ENCODE results near the gene LRRN4CL. TPM values are rescaled to one million over a fixed set of nuclear protein-coding genes. Genes with fewer than 3 reads are reported as not detected.
A peak's percentile ranks its signal among the peaks of the same experiment; 100 is the strongest.
"Not testable (repeated sequence)": the region's sequence is repeated elsewhere in the genome, so short reads cannot be mapped to it uniquely, and the experiment has no call there.

LRRN4CL gene
- 1 to 10 TPM; 2.8 to 8.0 TPM for total RNA-seq

- H3K9me3 ChIP-seq: no peaks in the 10 kb centered on the region
- no peak for TF ChIP-seq POLR2A (IDR thresholded peaks at IDR 0.05)
- TF ChIP-seq CTCF (IDR thresholded peaks at IDR 0.05): no peak
- TF ChIP-seq POLR2AphosphoS5 (IDR thresholded peaks at IDR 0.05): no peak
- intact Hi-C loops (cut with DNase I): no loop called here
- 41% methylated on average over 11 of the region's 11 CpGs for WGBS
- no peaks in the 10 kb centered on the region for H3K4me1 ChIP-seq (replicated peaks)
- DNase-seq (ENCODE audit: low spot score): no peak
- peaks cover 4 to 11% of the 10 kb centered on the region in 2 donors for H3K36me3 ChIP-seq
- peak within 1 kb of the TSS in 1 of 2 donors; percentile 6 for H3K4me3 ChIP-seq
- peak within 1 kb of the TSS; percentile 41 to 47 for H3K27ac ChIP-seq
- H3K27me3 ChIP-seq (replicated peaks; ENCODE audit: insufficient read depth): no peaks in the 10 kb centered on the region
Observed at GRCh38 chr11:62689421-62690183, at the start of gene LRRN4CL. Gene LRRN4CL (minus strand): TSS chr11:62689530. CDS start chr11:62688508, 1,022 bp downstream.

DNA sequence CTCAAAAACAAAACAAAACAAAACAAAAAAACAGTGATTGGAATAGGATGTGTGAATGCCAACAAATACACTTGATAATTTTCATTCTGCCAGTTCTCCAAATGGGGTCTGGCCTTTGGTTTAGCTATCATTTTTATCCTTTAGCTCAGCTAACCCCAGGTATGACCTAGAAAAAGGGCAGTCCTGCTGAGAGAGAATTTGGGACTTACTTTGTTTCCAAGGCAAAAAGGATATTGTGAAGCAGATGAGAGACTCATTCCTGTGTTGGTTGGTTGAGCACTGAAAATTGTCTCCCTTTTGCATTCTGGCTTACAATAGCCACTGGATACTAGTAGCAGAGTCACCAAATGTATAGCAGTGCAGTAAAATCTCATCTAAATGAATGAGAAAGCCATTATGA lies 47.9 kb upstream of the LRRN4CL start:
- TF ChIP-seq POLR2A (IDR thresholded peaks at IDR 0.05) (no peak), CTCF (IDR thresholded peaks at IDR 0.05) (no peak), POLR2AphosphoS5 (IDR thresholded peaks at IDR 0.05) (no peak)
- no peaks in the 10 kb centered on the region for H3K4me1 ChIP-seq (replicated peaks)
- no peaks in the 10 kb centered on the region for H3K9me3 ChIP-seq
- peaks cover 0 to 3% of the 10 kb centered on the region in 2 donors for H3K36me3 ChIP-seq
- no peaks in the 10 kb centered on the region for H3K27me3 ChIP-seq (replicated peaks; ENCODE audit: insufficient read depth)
- no peak for DNase-seq (ENCODE audit: low spot score)
- intact Hi-C loops (cut with DNase I): no loop called here
- H3K27ac ChIP-seq: no peak overlapping the region
- no peak overlapping the region for H3K4me3 ChIP-seq

DNA sequence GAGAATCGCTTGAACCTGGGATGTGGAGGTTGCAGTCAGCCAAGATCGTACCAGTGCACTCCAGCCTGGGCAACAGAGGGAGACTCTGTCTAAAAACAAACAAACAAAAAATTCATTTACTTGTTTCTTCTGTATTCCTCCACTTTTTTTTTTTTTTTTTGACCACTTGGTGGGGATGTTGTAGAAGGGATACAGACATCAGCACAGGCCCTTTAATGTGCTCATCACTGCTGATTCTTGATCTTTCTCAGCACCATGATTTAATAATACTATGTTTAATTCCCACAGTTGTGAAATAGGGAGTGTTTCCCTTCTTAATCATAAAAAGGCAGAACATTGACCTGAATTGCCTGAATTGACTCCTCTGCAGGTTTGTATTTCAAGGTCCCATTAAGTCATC lies 43.5 kb upstream of the LRRN4CL start:
- TF ChIP-seq CTCF (IDR thresholded peaks at IDR 0.05) (no peak), POLR2A (IDR thresholded peaks at IDR 0.05) (no peak), POLR2AphosphoS5 (IDR thresholded peaks at IDR 0.05) (no peak)
- H3K4me3 ChIP-seq: no peak overlapping the region

GRCh38 chr11:62730076-62730475 lies 40.7 kb upstream of the LRRN4CL start:
- H3K27me3 ChIP-seq (replicated peaks; ENCODE audit: insufficient read depth); DNase-seq (ENCODE audit: low spot score); H3K4me1 ChIP-seq (replicated peaks); intact Hi-C loops (cut with DNase I); H3K27ac ChIP-seq; H3K9me3 ChIP-seq; H3K36me3 ChIP-seq: not testable (repeated sequence)
- WGBS: 71% methylated on average over 14 of the region's 14 CpGs
- H3K4me3 ChIP-seq: peak overlapping the region; percentile 5 to 79

More for the DNA sequence above, 43.5 kb upstream of the LRRN4CL start:
- Histone ChIP-seq H3K9me3 (no peaks in the 10 kb centered on the region), H3K36me3 (no peaks in the 10 kb centered on the region), H3K27ac (no peak overlapping the region), H3K4me1 (replicated peaks) (peaks cover 9% of the 10 kb centered on the region), H3K27me3 (replicated peaks; ENCODE audit: insufficient read depth) (no peaks in the 10 kb centered on the region)
- intact Hi-C loops (cut with DNase I): no loop called here
- DNase-seq (ENCODE audit: low spot score): no peak
- WGBS: 68% methylated on average over 2 of the region's 2 CpGs

DNA sequence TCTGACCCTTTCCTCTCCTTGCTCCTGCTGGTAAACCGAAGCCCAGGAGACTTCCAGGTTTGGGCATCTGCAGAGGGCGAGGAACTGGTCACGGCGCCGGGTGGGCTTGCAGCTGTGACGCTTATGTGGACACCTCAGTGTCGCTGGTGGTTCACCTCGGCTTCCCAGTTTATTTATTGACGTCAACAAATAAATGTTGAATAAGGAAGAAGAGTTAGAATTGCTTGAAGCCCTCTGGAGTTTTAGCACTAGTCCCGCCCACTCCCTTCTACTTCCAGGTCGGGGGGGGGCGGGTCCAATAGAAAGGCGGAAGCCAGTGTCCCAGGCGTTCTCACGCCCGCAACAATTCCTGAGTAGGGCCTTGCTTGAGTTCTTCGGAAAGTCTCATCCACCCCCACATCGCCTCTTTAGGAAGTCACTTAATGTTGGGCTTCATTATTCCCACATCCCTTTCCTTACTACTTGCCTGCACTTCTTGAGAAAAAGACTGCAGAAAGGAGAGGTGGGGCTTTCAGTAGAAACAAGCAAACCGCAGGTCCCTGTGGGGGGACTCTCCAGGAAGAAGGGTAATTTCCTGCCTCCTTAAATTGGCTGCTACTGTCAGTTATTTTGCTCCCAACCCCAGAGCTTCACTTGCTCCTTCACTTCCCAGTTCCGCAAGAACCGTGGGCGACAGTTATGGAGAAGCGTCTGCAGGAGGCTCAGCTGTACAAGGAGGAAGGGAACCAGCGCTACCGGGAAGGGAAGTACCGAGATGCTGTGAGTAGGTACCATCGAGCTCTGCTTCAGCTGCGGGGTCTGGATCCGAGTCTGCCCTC lies 39.0 kb upstream of the LRRN4CL start, which contains the start of gene TTC9C:
TTC9C (plus strand) TSS at position 316 of the 818 bp plus-strand sequence; CDS start at position 679, 363 bp downstream.
- Histone ChIP-seq H3K27ac (peak within 1 kb of the TSS; percentile 89 to 97), H3K9me3 (no peaks in the 10 kb centered on the region), H3K4me1 (replicated peaks) (peaks cover 9% of the 10 kb centered on the region), H3K36me3 (no peaks in the 10 kb centered on the region), H3K27me3 (replicated peaks; ENCODE audit: insufficient read depth) (no peaks in the 10 kb centered on the region), H3K4me3 (peak within 1 kb of the TSS; percentile 79 to 90)
- intact Hi-C loops (cut with DNase I): loop anchor here (5.0 kb wide), 1 partner anchor 34 kb away; the partner anchor contains the start of gene POLR2G
- peak; percentile 89 for DNase-seq (ENCODE audit: low spot score)
- TF ChIP-seq CTCF (IDR thresholded peaks at IDR 0.05) (no peak), POLR2A (IDR thresholded peaks at IDR 0.05) (peak; percentile 66), POLR2AphosphoS5 (IDR thresholded peaks at IDR 0.05) (peak; percentile 87)
- under 1% methylated on average over 29 of the region's 29 CpGs for WGBS
